Measurements from ENCODE around the gene TMEM151A.

TMEM151A gene

GRCh38 chr11:66322732-66323427 is 31.2 kb downstream of the TMEM151A start:
- DNase-seq (ENCODE audit: low spot score) = no peak

- no peak for DNase-seq (ENCODE audit: low spot score)
Observed at GRCh38 chr11:66323684-66324083, 32.0 kb downstream of the TMEM151A start.

- DNase-seq (ENCODE audit: low spot score) = no peak
Observed at GRCh38 chr11:66324664-66325063, 33.0 kb downstream of the TMEM151A start.

- no peak for DNase-seq (ENCODE audit: low spot score)
Observed at GRCh38 chr11:66325263-66325671, 33.6 kb downstream of the TMEM151A start.

- no peak for DNase-seq (ENCODE audit: low spot score)
Observed at GRCh38 chr11:66326261-66327111, 34.8 kb downstream of the TMEM151A start.

GRCh38 chr11:66327171-66328030 is 35.7 kb downstream of the TMEM151A start:
- DNase-seq (ENCODE audit: low spot score) = no peak

- no peak for DNase-seq (ENCODE audit: low spot score)
Observed at GRCh38 chr11:66328031-66328301, 36.3 kb downstream of the TMEM151A start.

- peak; percentile 64 for DNase-seq (ENCODE audit: low spot score)
Observed at GRCh38 chr11:66328302-66329144, 36.8 kb downstream of the TMEM151A start.

GRCh38 chr11:66329165-66329673 is 37.5 kb downstream of the TMEM151A start:
- no peak for DNase-seq (ENCODE audit: low spot score)

- DNase-seq (ENCODE audit: low spot score) = no peak
Observed at GRCh38 chr11:66330931-66331330, 39.2 kb downstream of the TMEM151A start.

GRCh38 chr11:66331542-66332370 is 40.1 kb downstream of the TMEM151A start:
- no peak for DNase-seq (ENCODE audit: low spot score)

- no peak for DNase-seq (ENCODE audit: low spot score)
Observed at GRCh38 chr11:66332371-66333219, 40.9 kb downstream of the TMEM151A start.

- DNase-seq (ENCODE audit: low spot score) = no peak
Observed at GRCh38 chr11:66333220-66333877, 41.7 kb downstream of the TMEM151A start.

- no peak for DNase-seq (ENCODE audit: low spot score)
Observed at GRCh38 chr11:66333896-66334604, 42.4 kb downstream of the TMEM151A start.

- DNase-seq (ENCODE audit: low spot score) = no peak
Observed at GRCh38 chr11:66334605-66335442, 43.1 kb downstream of the TMEM151A start.

- DNase-seq (ENCODE audit: low spot score) = no peak
Observed at GRCh38 chr11:66335531-66336233, 44.0 kb downstream of the TMEM151A start.
